AG10803 (cell line): Measurements from ENCODE around the gene ZNF212.

Source experiments
- DNase-seq: peaks from one replicate; pipeline ENCODE4 v3.0.0; 2010; ENCODE audit warnings: low read depth
- H3K4me3 ChIP-seq: 2 replicates; pipeline ENCODE4 v1.5.1; 2011; ENCODE audit warnings: mild to moderate bottlenecking, low read length, control low read depth
- CTCF ChIP-seq: conservative IDR thresholded peaks from 2 replicates; pipeline ENCODE4 v1.5.1; 2011; ENCODE audit warnings: mild to moderate bottlenecking, low read length, control low read depth, inconsistent platforms

ZNF212 gene

GRCh38 chr7:149284850-149285585 lies 45.6 kb downstream of the ZNF212 start:
- H3K4me3 ChIP-seq, result peak overlapping the region; percentile 70
- DNase-seq, result peak; percentile 80
- TF ChIP-seq CTCF, result no peak

- H3K4me3 ChIP-seq, result peak overlapping the region; percentile 70
- no peak for TF ChIP-seq CTCF
- peak; percentile 16 for DNase-seq
Measured at GRCh38 chr7:149285603-149286002, 46.2 kb downstream of the ZNF212 start.

- DNase-seq, result no peak
- TF ChIP-seq CTCF, result no peak
- H3K4me3 ChIP-seq, result no peak overlapping the region
Measured at GRCh38 chr7:149286811-149287400, 47.5 kb downstream of the ZNF212 start.

GRCh38 chr7:149287622-149288021 lies 48.2 kb downstream of the ZNF212 start:
- no peak for DNase-seq
- no peak overlapping the region for H3K4me3 ChIP-seq
- TF ChIP-seq CTCF, result no peak

- no peak for TF ChIP-seq CTCF
Measured at GRCh38 chr7:149289262-149289661, 49.8 kb downstream of the ZNF212 start.

GRCh38 chr7:149289856-149290255 lies 50.4 kb downstream of the ZNF212 start:
- no peak for TF ChIP-seq CTCF
- DNase-seq, result no peak

More at GRCh38 chr7:149289262-149289661, 49.8 kb downstream of the ZNF212 start:
- no peak overlapping the region for H3K4me3 ChIP-seq
- DNase-seq, result no peak

More at GRCh38 chr7:149289856-149290255, 50.4 kb downstream of the ZNF212 start:
- H3K4me3 ChIP-seq, result no peak overlapping the region
